HT-29 (cell line): Measurements from ENCODE around the gene IL4. TPM values are rescaled to one million over a fixed set of nuclear protein-coding genes. Genes with fewer than 3 reads are reported as not detected.
A peak's percentile ranks its signal among the peaks of the same experiment; 100 is the strongest.
"Not testable (repeated sequence)": the region's sequence is repeated elsewhere in the genome, so short reads cannot be mapped to it uniquely, and the experiment has no call there.

Source experiments
- DNase-seq: peaks from one replicate; pipeline ENCODE4 v3.0.0-alpha.2; 2015; ENCODE audit warnings: low spot score
- total RNA-seq: library from RNA; depleted of rRNA; stranded (reverse); fragments of >200 nt; shearing (Covaris generic); gene quantifications from 2 replicates; pipeline ENCODE4 v1.2.3, GENCODE V29; 2014

IL4 gene
- total RNA-seq, 1 experiment from 2014 or later = not detected

- DNase-seq = no peak
Observed at GRCh38 chr5:132674671-132675506, 1.1 kb downstream of the IL4 start.

- DNase-seq = no peak
Observed at GRCh38 chr5:132675936-132676689, 2.3 kb downstream of the IL4 start.

DNA sequence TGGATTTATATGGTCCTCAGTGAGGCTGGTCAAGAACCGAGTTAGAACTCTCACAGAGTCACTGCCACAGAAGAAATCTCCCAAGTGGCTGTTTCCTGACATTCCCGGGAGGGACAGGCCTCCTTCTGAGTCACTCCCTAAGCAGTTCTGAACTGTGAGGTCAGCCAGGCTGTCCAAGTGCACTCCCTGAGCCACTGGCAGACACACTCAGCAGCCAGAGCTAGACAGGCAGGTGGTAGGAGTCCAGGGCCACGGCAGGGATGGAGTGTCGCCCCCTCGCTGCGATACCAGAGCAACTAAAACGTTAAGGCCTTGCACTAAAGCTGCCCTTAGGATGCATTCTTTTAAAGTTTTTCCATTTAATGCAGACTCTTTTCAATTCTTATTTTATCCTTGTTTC is 3.4 kb downstream of the IL4 start:
- DNase-seq = peak; percentile 91

- no peak for DNase-seq
Observed at GRCh38 chr5:132677682-132678400, 4.1 kb downstream of the IL4 start.

GRCh38 chr5:132678735-132679134 is 4.9 kb downstream of the IL4 start:
- DNase-seq = no peak

DNA sequence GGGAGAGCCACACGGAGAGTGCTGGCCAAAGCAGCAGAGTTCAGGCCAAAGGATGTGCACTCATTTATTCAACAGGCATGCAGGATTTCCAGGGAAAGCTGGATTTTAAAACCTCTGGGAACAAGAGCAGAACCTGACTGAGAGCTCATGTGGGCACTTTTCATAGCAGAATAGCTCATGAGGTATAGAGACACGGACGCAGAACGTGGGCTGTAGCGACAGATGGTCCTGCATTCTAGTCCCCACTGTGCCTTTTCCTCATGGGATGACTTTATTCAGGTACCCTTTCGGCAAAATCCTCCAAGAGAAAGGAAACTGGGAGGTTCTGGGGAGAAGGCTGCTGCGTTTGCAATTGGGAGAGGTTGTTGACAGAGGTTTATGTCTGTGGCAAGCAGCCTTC is 5.4 kb downstream of the IL4 start:
- DNase-seq = no peak

DNA sequence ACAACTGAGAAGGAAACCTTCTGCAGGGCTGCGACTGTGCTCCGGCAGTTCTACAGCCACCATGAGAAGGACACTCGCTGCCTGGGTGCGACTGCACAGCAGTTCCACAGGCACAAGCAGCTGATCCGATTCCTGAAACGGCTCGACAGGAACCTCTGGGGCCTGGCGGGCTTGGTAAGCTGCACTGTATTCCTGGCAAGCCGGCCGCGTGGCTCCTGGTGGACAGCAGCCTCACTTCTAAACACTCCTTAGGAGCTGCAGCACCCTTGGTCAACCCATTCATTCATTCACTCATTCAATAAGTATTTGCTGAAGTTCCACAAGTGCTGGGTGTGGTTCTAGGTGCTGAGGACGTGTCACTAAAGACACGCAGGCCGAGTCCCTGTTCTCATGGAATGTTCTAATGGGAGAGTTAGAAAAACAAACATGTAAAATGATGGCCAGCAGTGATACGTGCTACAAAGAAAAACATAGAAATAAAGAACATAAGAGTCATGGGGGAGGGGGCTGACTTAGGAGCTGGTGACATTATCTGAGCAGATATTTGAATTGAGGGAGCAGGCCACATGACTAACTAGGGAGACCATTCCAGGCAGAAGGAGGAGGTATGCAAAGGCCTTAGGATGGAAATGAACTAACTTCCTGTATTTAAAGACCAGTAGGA is 6.1 kb downstream of the IL4 start:
- DNase-seq = no peak

- DNase-seq = no peak
Observed at GRCh38 chr5:132680780-132681475, 7.1 kb downstream of the IL4 start.

- no peak for DNase-seq
Observed at GRCh38 chr5:132681476-132681831, 7.7 kb downstream of the IL4 start.

GRCh38 chr5:132681983-132682382 is 8.2 kb downstream of the IL4 start:
- DNase-seq = no peak

- no peak for DNase-seq
Observed at GRCh38 chr5:132684491-132684890, 10.7 kb downstream of the IL4 start.

DNA sequence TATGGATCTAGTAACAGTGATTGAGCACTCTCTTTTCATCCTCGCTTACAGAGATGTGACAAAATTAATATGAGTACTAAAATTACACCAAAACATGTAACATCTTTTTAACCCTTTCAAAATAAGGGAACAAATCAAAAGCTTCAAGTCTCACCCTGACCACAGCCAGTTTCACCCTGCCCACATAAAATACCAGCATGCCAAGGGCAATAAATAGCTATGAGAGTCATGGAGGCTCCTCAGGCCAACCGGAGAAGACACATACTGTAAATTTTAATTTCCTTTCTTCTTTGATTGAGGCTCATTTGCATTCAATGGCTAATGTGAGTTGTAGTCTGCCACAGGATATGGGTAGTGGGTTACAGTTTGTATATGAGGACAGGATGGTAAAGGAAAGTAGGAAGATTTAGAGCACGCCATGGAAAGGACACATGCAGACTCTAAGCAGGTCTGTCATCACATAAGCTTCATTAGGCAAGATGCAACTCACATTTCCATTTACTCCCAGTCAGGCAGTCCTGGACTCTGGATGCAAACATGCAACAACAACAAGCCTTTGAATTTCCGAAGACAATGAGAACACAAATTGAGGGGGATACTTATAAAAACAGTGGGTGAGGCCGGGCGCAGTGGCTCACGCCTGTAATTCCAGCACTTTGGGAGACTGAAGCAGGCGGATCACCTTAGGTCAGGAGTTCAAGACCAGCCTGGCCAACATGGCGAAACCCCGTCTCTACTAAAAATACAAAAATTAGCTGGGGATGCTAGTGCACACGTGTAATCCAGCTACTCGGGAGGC is 11.3 kb downstream of the IL4 start:
- DNase-seq = no peak

- no peak for DNase-seq
Observed at GRCh38 chr5:132686193-132686592, 12.4 kb downstream of the IL4 start.

DNA sequence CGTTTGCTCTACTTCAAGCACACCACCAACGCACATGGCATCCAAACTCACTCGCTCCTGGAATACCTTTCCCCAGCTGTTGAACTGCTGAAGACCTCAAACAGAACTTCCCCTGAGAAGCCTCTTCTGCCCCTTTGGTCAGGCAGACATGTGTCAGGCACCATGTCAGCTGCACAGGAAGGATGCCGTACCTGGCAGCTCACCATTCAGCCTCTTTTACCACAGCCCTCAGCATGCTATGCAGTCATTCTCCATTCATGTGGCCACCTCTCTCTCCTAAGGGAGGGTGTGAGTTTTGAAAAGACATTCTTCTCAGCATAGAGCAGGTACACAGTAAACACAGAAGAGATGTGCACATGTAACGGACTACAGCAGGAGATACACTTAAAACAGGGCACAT is 14.2 kb downstream of the IL4 start:
- no peak for DNase-seq

GRCh38 chr5:132688536-132689339 is 14.9 kb downstream of the IL4 start:
- no peak for DNase-seq

DNA sequence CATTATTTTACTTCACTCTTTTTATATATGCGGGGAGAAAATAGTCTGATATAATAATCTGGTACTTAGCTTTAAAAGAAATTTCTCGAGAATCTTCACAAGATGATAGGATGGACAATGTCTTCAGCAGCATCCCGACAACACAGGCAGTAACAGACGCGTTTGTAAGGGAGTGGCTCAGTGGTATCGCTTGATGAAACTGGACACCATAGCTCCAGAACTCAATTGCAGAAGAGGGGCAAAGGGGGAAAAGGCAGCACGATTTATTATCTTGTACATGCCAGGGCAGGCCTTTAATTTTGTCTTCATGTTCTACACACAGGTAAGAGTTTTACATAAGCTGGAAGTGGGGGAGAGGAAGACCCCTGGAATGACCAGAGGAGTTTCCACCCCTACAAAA is 15.7 kb downstream of the IL4 start:
- no peak for DNase-seq

DNA sequence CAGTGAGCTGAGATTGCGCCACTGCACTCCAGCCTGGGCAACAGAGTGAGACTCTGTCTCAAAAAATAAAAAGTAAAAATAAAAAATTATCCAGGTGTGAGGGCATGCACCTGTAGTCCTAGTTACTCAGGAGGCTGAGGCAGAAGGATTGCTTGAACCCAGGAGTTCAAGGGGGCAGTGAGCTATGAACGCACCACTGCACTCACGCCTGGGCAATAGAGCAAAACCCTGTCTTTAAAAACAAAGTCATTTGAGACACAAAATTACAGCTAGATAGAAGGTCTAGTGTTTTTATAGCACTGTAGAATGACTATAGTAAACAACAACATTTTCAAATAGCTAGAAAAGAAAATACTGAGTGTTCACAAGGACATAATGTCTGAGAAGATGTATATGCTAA is 16.4 kb downstream of the IL4 start:
- DNase-seq = no peak

DNA sequence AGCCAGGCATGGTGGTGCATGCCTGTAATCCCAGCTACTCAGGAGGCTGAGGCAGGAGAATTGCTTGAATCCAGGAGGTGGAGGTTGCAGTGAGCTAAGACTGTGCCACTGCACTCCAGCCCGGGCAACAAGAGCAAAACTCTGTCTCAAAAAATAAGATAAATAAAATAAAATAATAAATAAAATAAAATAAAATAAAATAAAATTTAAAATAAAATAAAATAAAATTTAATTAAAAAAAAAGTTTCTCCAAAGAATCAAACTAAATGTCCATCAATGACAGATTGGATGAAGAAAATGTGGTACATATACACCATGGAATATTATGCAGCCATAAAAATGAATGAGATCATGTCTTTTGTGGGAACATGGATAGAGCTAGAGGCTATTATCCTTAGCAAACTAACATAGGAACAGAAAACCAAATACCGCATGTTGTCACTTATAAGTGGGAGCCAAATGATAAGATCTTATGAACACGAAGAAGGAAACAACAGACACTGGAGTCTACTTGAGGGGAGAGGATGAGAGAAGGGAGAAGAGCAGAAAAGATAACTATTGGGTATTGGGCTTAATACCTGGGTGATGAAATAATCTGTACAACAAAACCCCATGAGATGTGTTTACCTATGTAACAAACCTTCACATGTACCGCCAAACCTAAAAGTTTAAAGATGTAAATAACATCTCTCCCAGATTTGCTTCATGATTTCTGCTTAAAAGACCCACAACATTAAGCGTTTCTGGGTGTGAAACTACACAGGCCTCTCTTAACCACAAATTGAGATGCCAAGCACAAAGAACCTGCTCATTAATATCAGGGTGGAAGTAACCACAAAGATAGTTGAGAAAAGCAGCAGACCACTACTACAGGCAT is 18.2 kb downstream of the IL4 start:
- DNase-seq = not testable (repeated sequence)

DNA sequence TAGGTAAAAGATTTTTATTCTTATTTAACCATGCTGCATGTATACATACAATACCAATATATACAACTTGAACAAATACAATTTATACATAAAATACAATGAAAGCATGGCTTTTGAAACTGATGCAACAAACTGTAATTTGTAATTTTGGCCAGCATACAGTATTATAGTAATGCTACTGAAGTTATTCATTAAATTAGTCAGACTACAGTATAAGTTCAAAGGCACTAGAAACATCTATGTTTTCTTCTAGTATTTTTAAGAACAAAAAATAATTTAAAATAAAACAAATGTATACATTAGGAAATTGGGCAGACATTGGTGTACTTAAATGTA is 18.8 kb downstream of the IL4 start:
- no peak for DNase-seq
